8988T (cell line): Measurements from ENCODE around the gene TRMO.
A peak's percentile ranks its signal among the peaks of the same experiment; 100 is the strongest.
"Not testable (repeated sequence)": the region's sequence is repeated elsewhere in the genome, so short reads cannot be mapped to it uniquely, and the experiment has no call there.

Source experiments
- DNase-seq: peaks from one replicate; pipeline ENCODE4 v3.0.0; 2011

The TRMO gene

DNA sequence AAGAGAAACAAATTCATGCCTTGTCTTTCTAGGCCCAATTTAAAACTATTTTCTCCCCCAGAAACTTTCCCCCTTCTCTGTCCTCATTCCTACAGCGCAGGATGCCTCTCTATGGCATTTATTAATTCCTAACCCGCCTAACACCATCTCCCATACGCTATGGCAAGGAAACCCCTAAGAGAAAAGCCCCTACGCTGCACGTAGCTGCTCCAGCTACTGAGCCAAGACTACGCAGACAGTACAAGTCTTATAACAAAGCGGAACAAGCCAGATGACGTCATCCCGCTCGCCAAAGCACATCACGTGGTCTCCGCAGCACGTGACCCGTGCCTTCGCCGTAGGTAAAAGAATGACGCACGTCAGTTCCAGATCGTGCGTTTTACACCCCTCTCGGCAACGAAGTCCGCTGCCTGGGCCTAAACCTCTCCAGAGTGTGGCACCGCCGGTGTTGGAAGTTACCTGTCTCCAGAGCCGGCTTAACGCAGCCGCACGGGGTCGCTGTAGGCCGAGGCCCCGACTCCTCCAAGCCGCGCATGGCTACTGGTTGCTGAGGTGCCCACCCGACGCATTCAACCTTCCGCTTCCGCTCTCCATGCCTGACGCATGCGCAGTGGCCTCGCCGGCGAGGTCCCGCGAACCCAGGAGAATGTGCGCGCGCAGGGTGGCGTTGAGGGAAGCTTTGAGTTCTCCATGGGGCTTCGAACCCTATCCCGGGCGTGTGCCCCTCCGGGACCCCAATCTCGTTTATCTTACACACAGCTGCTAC, at the start of gene TRMO:
Gene TRMO, minus strand, starts transcription at position 542 of the 766 bp plus-strand sequence. Its CDS starts 7 bp downstream, at position 535.
- peak; percentile 66 for DNase-seq

- DNase-seq: no peak
These were observed 47.9 kb upstream of the TRMO start for GRCh38 chr9:97970165-97970564.

GRCh38 chr9:97969014-97969413, 46.7 kb upstream of the TRMO start:
- DNase-seq: no peak

GRCh38 chr9:97966493-97966892, 44.2 kb upstream of the TRMO start:
- DNase-seq: no peak

DNA sequence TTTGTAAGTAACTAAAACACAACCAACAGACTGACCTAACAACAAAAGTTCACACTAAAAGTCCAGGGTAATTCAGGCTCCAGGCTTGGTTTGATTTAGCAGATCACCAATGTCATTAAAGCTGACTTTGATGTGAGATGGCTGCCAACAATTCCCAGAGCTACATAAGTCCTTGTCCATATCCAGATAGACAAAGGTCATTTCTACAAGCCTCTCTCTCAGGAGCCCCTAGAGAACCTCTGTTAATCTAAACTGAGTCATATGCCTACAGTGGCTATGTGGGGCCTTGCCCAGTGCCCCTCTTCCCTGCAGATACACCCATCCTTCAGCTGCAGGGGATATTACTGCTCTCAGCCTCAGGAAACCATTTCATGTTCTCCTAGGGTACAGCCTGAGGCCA, 42.6 kb upstream of the TRMO start:
- no peak for DNase-seq

- DNase-seq: no peak
These were observed 40.9 kb upstream of the TRMO start for GRCh38 chr9:97963232-97963631.

- no peak for DNase-seq
These were observed 40.3 kb upstream of the TRMO start for GRCh38 chr9:97962575-97962974.

GRCh38 chr9:97962136-97962535, 39.8 kb upstream of the TRMO start:
- no peak for DNase-seq

GRCh38 chr9:97961361-97961760, 39.1 kb upstream of the TRMO start:
- DNase-seq: no peak

GRCh38 chr9:97960678-97961328, 38.5 kb upstream of the TRMO start:
- not testable (repeated sequence) for DNase-seq

DNA sequence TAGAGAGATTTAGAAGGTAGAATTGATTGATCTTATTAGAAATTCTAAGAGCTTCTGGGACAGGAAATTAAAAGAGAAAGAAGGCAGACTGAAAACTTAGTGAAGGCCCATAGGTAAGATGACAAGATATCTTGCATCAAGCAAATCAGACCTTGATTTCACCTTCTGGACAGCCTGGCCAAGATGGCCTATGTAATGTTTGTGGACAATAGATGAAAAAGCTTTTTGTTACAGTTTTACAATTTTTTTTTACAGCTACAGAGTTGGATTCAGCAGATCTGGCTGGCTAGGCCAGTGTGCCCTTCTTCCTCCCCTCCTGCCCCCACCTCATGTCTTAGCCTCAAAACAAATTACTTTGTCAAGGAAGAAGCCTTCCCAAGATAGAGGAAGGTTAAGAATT, 37.3 kb upstream of the TRMO start:
- DNase-seq: no peak

- no peak for DNase-seq
These were observed 36.7 kb upstream of the TRMO start for GRCh38 chr9:97958812-97959511.

- DNase-seq: no peak
These were observed 34.0 kb upstream of the TRMO start for GRCh38 chr9:97956331-97956730.

DNA sequence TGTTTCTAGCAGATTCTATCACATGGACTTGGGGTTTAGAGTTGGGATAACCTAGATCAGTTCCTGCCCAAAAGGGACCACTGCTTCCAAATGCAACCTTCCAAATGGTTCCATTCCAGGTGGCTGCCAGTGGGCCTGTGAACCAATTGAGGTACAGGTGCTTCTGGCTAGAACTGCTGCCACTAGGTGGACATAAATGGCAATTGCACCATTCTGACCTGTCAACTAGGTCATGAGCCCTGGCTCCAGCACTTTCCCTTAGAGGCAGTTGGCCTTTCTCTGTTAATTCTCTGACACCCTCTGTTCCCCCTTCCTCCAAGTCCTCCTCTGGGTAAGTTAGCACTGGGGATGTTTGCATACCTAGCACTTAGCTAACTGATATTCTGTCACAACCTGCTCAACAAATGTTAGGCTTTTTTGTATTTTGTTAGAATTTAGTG, 32.3 kb upstream of the TRMO start:
- peak; percentile 39 for DNase-seq

GRCh38 chr9:97950873-97951272, 28.6 kb upstream of the TRMO start:
- not testable (repeated sequence) for DNase-seq

DNA sequence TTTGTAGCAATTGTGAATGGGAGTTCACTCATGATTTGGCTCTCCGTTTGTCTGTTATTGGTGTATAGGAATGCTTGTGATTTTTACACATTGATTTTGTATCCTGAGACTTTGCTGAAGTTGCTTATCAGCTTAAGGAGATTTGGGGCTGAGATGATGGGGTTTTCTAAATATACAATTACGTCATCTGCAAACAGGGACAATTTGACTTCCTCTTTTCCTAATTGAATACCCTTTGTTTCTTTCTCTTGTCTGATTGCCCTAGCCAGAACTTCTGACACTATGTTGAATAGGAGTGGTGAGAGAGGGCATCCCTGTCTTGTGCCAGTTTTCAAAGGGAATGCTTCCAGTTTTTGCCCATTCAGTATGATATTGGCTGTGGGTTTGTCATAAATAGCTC, 24.8 kb upstream of the TRMO start:
- DNase-seq: not testable (repeated sequence)

GRCh38 chr9:97945470-97945869, 23.2 kb upstream of the TRMO start:
- DNase-seq: not testable (repeated sequence)

DNA sequence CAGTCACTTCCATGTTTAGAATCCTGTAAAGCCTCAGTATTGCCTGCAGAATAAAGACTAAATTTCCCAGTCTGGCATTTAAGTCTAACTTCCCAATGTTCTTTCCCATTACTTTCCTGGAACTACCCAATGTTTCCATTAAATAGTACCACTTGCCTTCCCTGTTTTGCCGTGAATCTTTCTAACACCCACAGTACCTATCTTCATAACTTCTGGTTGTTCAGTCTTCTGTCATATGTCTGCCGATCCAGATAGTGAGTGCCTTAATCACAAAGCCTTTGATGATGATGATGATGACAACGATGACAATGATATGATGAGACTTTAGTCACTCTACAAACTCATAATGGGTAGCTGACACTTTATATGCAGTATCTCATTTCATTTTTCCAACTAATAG, 22.3 kb upstream of the TRMO start:
- DNase-seq: no peak

GRCh38 chr9:97943308-97943855, 21.1 kb upstream of the TRMO start:
- DNase-seq: no peak

- DNase-seq: no peak
These were observed 19.0 kb upstream of the TRMO start for GRCh38 chr9:97941323-97941722.

- no peak for DNase-seq
These were observed 18.4 kb upstream of the TRMO start for GRCh38 chr9:97940741-97941140.

- DNase-seq: no peak
These were observed 17.9 kb upstream of the TRMO start for GRCh38 chr9:97940233-97940632.

GRCh38 chr9:97938081-97938644, 15.9 kb upstream of the TRMO start, which contains the start of gene HEMGN:
TSS of gene HEMGN (minus strand) at chr9:97938172. CDS start at chr9:97938136, 36 bp downstream.
- no peak for DNase-seq
